Measurements from ENCODE around the gene HERPUD1. TPM values are rescaled to one million over a fixed set of nuclear protein-coding genes. Genes with fewer than 3 reads are reported as not detected.

Gene HERPUD1
- polyA plus RNA-seq, 1 of the 3 experiments (the other 2 are of a cell fraction): 46.3 TPM

DNA sequence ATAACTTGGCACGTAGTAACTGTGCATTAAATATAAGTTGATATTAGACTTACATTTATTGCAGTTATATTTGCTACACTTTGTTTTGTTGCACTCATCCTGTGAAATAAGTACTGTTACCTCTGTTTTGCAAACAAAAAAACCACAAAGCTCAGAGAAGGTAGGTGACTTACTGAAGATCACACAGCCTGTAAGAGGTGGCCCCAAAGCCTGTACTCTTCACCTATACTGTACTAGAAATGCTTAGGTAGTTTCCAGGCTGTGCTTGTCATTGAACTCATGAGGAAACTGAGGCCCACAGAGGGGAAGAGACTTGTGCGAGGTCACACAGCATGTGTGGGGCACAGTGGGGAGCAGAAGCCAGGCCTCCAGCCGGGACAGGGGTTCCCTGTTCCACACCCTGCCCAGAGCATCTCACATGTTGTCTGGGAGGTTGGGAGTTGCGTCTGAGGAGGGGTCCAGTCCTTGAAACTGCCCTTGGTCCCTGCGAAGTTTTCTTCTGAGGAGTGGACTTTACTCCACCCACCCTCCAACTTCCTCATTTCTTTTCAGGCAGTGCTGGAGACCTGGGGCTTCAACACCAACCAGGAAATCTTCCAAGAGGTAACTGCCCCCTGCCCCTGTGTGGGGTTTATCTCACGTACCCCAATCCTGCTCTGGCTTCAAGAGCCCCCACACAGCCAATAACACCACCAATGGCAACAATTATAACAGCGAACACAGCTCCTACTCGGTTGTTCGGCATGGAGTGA is 42.8 kb downstream of the HERPUD1 start:
- Histone ChIP-seq H3K9me3 (no peaks in the 10 kb centered on the region), H3K9ac (no peak overlapping the region), H3K27ac (ENCODE audit: low read depth in 2 of 2, low read length in 1 of 2) (no peak overlapping the region), H3K79me2 (ENCODE audit: insufficient read depth) (no peaks in the 10 kb centered on the region), H3K36me3 (replicated peaks in 1 of 2; ENCODE audit: control insufficient read depth in 1 of 2, insufficient read depth in 2 of 2, low read length in 1 of 2) (no peaks in the 10 kb centered on the region), H3K4me3 (ENCODE audit: low read depth in 2 of 2, low read length in 1 of 2) (no peak overlapping the region), H3K9me2 (no peaks in the 10 kb centered on the region), H3K4me1 (ENCODE audit: control insufficient read depth in 1 of 2, insufficient read depth in 2 of 2, low read depth in 1 of 2, low read length in 1 of 2) (peaks cover 0 to 13% of the 10 kb centered on the region in 2 experiments; a peak in 1 of 4 replicates), H3K4me2 (no peak overlapping the region), H3F3A (replicated peaks; ENCODE audit: insufficient read depth) (peaks cover 6% of the 10 kb centered on the region), H4K20me1 (ENCODE audit: insufficient read depth) (no peaks in the 10 kb centered on the region), H2AFZ (ENCODE audit: low read depth) (no peak overlapping the region), H3K27me3 (ENCODE audit: insufficient read depth) (no peaks in the 10 kb centered on the region)
- TF ChIP-seq CHD2 (IDR thresholded peaks at IDR 0.05; ENCODE audit: low read length, partially characterized antibody) (no peak), RFX5 (IDR thresholded peaks at IDR 0.05; ENCODE audit: low read length) (no peak), FOSL2 (IDR thresholded peaks at IDR 0.05; ENCODE audit: borderline replicate concordance, low read depth) (no peak), TAF1 (IDR thresholded peaks at IDR 0.05; ENCODE audit: borderline replicate concordance, low read depth, low read length) (no peak), RXRA (IDR thresholded peaks at IDR 0.05; ENCODE audit: borderline replicate concordance, low read depth) (no peak), EZH2phosphoT487 (IDR thresholded peaks at IDR 0.05; ENCODE audit: borderline replicate concordance, low read depth) (no peak)
- 84% methylated on average over 8 of the region's 9 CpGs for WGBS (ENCODE audit: low lambda C conversion rate)
- no peak for DNase-seq
- ChIA-PET POLR2A (no interaction called here), CTCF (interaction anchor here (0.6 to 4.8 kb wide), 3 partner anchors 10 to 15 kb away, joined by 3 to 27 read pairs (median 14); no protein-coding TSS in a partner anchor)

DNA sequence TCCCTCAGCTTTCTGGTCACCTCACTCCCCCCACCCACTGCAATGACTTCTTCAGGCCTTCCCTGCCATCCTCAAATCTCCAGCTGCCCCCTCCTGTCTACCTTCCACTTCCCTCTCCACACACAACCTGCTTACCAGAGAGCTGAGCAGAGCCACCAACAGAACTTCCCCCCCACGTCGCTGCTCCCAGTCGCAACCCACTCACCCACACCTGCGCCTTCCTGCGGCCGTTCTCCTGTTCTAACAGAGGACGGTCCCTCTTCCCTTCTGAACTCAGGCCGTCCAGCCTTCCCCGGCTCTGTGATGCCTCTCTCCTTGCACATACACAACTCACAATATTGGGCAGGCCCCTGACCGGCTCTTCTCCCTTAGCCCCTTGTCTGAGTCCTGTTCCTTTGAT is 43.8 kb downstream of the HERPUD1 start:
- TF ChIP-seq, protein P1, sequence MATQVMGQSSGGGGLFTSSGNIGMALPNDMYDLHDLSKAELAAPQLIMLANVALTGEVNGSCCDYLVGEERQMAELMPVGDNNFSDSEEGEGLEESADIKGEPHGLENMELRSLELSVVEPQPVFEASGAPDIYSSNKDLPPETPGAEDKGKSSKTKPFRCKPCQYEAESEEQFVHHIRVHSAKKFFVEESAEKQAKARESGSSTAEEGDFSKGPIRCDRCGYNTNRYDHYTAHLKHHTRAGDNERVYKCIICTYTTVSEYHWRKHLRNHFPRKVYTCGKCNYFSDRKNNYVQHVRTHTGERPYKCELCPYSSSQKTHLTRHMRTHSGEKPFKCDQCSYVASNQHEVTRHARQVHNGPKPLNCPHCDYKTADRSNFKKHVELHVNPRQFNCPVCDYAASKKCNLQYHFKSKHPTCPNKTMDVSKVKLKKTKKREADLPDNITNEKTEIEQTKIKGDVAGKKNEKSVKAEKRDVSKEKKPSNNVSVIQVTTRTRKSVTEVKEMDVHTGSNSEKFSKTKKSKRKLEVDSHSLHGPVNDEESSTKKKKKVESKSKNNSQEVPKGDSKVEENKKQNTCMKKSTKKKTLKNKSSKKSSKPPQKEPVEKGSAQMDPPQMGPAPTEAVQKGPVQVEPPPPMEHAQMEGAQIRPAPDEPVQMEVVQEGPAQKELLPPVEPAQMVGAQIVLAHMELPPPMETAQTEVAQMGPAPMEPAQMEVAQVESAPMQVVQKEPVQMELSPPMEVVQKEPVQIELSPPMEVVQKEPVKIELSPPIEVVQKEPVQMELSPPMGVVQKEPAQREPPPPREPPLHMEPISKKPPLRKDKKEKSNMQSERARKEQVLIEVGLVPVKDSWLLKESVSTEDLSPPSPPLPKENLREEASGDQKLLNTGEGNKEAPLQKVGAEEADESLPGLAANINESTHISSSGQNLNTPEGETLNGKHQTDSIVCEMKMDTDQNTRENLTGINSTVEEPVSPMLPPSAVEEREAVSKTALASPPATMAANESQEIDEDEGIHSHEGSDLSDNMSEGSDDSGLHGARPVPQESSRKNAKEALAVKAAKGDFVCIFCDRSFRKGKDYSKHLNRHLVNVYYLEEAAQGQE (IDR thresholded peaks at IDR 0.05; ENCODE audit: low read depth, low read length): no peak
- TF ChIP-seq FOXM1 (IDR thresholded peaks at IDR 0.05; ENCODE audit: low read depth) (no peak), MEF2A (IDR thresholded peaks at IDR 0.05; ENCODE audit: borderline replicate concordance, low read depth) (no peak), SMC3 (IDR thresholded peaks at IDR 0.05; ENCODE audit: low read depth, low read length) (no peak), TCF12 (IDR thresholded peaks at IDR 0.05) (no peak), TAF1 (IDR thresholded peaks at IDR 0.05; ENCODE audit: borderline replicate concordance, low read depth, low read length) (no peak), FOSL2 (IDR thresholded peaks at IDR 0.05; ENCODE audit: borderline replicate concordance, low read depth) (no peak), EZH2phosphoT487 (IDR thresholded peaks at IDR 0.05; ENCODE audit: borderline replicate concordance, low read depth) (no peak), RAD21 (IDR thresholded peaks at IDR 0.05; ENCODE audit: low read length) (no peak)
- TF ChIP-seq, protein P2, sequence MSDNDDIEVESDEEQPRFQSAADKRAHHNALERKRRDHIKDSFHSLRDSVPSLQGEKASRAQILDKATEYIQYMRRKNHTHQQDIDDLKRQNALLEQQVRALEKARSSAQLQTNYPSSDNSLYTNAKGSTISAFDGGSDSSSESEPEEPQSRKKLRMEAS (IDR thresholded peaks at IDR 0.05; ENCODE audit: low read depth): no peak
- TF ChIP-seq, protein P3, sequence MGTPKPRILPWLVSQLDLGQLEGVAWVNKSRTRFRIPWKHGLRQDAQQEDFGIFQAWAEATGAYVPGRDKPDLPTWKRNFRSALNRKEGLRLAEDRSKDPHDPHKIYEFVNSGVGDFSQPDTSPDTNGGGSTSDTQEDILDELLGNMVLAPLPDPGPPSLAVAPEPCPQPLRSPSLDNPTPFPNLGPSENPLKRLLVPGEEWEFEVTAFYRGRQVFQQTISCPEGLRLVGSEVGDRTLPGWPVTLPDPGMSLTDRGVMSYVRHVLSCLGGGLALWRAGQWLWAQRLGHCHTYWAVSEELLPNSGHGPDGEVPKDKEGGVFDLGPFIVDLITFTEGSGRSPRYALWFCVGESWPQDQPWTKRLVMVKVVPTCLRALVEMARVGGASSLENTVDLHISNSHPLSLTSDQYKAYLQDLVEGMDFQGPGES (IDR thresholded peaks at IDR 0.05; ENCODE audit: low read depth, low read length): no peak
- Histone ChIP-seq H3K9me2 (no peaks in the 10 kb centered on the region), H3K4me2 (no peak overlapping the region), H3K27me3 (ENCODE audit: insufficient read depth) (no peaks in the 10 kb centered on the region), H3K4me3 (ENCODE audit: low read depth in 2 of 2, low read length in 1 of 2) (no peak overlapping the region), H3K36me3 (replicated peaks in 1 of 2; ENCODE audit: control insufficient read depth in 1 of 2, insufficient read depth in 2 of 2, low read length in 1 of 2) (no peaks in the 10 kb centered on the region), H3K27ac (ENCODE audit: low read depth in 2 of 2, low read length in 1 of 2) (no peak overlapping the region), H4K20me1 (ENCODE audit: insufficient read depth) (no peaks in the 10 kb centered on the region), H3K9ac (no peak overlapping the region), H3F3A (replicated peaks; ENCODE audit: insufficient read depth) (peaks cover 6% of the 10 kb centered on the region), H3K9me3 (no peaks in the 10 kb centered on the region), H3K79me2 (ENCODE audit: insufficient read depth) (no peaks in the 10 kb centered on the region), H3K4me1 (ENCODE audit: control insufficient read depth in 1 of 2, insufficient read depth in 2 of 2, low read depth in 1 of 2, low read length in 1 of 2) (peaks cover 0 to 13% of the 10 kb centered on the region in 2 experiments; a peak in 1 of 4 replicates), H2AFZ (ENCODE audit: low read depth) (no peak overlapping the region)
- ChIA-PET POLR2A (no interaction called here), CTCF (interaction anchor here (0.6 to 4.8 kb wide), 3 partner anchors 11 to 16 kb away, joined by 3 to 27 read pairs (median 3); partner anchors contain the start of gene NLRC5)
- DNase-seq: no peak
- WGBS (ENCODE audit: low lambda C conversion rate): 93% methylated on average over 10 of the region's 10 CpGs

All from SK-N-SH (cell line).